Esophagus muscularis mucosa (tissue), 4 donors: ENCODE measurements around the gene ST6GALNAC3. TPM values are rescaled to one million over a fixed set of nuclear protein-coding genes. Genes with fewer than 3 reads are reported as not detected.

ENCODE experiments used
- DNase-seq: peaks from one replicate; pipeline ENCODE4 v3.0.0-alpha.2; 2017; ENCODE audit errors: extremely low spot score
- H3K27ac ChIP-seq, 4 donors: fragments of 200-600 bp; sonication (generic); replicated peaks in 1 of 4; 1 replicate in 3 of 4; 2 replicates in 1 of 4; pipeline ENCODE4 v1.5.1; 2016 to 2019; ENCODE audit warnings: mild to moderate bottlenecking in 1 of 4
- H3K27me3 ChIP-seq, 4 donors: fragments of 200-600 bp; sonication (generic); one replicate each; pipeline versions ENCODE4 v1.5.1 to v1.6.0; 2016 to 2019
- H3K36me3 ChIP-seq, 4 donors: fragments of 200-600 bp; sonication (generic); one replicate each; pipeline ENCODE4 v1.5.1; 2016 to 2019
- H3K4me1 ChIP-seq, 4 donors: fragments of 200-600 bp; sonication (generic); one replicate each; pipeline ENCODE4 v1.5.1; 2016 to 2019
- H3K4me3 ChIP-seq, 4 donors: fragments of 200-600 bp; sonication (generic); 1 replicate in 2 of 4; 2 replicates in 2 of 4; pipeline ENCODE4 v1.5.1; 2016 to 2019; ENCODE audit warnings: mild to moderate bottlenecking in 4 of 4, moderate library complexity in 1 of 4
- H3K9me3 ChIP-seq, 4 donors: fragments of 200-600 bp; sonication (generic); 1 replicate in 3 of 4; 2 replicates in 1 of 4; pipeline ENCODE4 v1.5.1; 2016 to 2019
- CTCF ChIP-seq, 3 experiments: fragments of 200-600 bp in 2 of 3; fragments of 450-650 bp in 1 of 3; sonication (generic) in 2 of 3; IDR thresholded peaks; one replicate each; pipeline ENCODE4 v1.5.1; 2017 to 2019; ENCODE audit warnings: antibody characterized with exemption in 3 of 3, mild to moderate bottlenecking in 2 of 3, moderate library complexity in 1 of 3
- EP300 ChIP-seq: sonication (generic); formaldehyde crosslinking; IDR thresholded peaks from one replicate; pipeline ENCODE4 v1.6.1; 2017; ENCODE audit warnings: antibody characterized with exemption
- POLR2A ChIP-seq: fragments of 450-650 bp; IDR thresholded peaks from one replicate; pipeline ENCODE4 v1.6.1; 2017; ENCODE audit warnings: antibody characterized with exemption, moderate library complexity, mild to moderate bottlenecking, low read depth
- POLR2AphosphoS5 ChIP-seq, 2 donors: sonication (generic); formaldehyde crosslinking; IDR thresholded peaks; one replicate each; pipeline ENCODE4 v1.6.1; 2017; ENCODE audit warnings: antibody characterized with exemption in 2 of 2
- WGBS: methylation state at CpG from one replicate; pipeline ENCODE4 v1.1.5; 2018; 5-methylcytosine and 5-hydroxymethylcytosine counted together
- intact Hi-C: fragments of 100-400 bp; cut with DNase I; formaldehyde crosslinking; loops from one replicate; pipeline ENCODE4 v1.15.1; 2023
- total RNA-seq, 4 donors: library from RNA; depleted of rRNA; stranded (reverse); fragments of >200 nt; gene quantifications; one replicate each; pipeline versions ENCODE4 v1.1.0 to v1.2.1, GENCODE V29; 2016

Gene ST6GALNAC3
- total RNA-seq, 4 donors from 2014 or later: 2.1 to 6.8 (median 4.8) TPM

DNA sequence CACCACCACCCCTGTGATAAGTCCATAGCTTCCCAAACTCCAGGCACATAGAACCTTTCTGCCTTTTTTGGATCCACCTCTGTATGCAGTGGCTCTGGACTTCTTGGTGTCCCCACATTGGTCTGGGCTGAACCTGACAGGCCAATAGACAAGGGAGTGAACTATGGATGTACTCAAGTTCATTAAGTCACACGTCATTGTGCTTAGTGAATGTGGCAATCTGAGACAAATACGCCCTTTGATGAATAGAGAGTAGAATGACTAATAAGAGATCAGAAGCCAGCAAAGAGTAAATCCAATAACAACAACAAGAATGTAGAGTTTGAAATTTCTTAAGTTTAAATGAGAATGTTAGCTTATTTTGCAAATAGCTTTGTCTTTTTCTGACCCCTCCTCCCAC is 114.8 kb downstream of the ST6GALNAC3 start:
- H3K36me3 ChIP-seq: no peaks in the 10 kb centered on the region
- 71% methylated on average over 2 of the region's 2 CpGs for WGBS
- TF ChIP-seq EP300 (no peak), POLR2AphosphoS5 (IDR thresholded peaks at IDR 0.05) (no peak), POLR2A (no peak)

GRCh38 chr1:76190749-76191424 is 116.3 kb downstream of the ST6GALNAC3 start:
- no peaks in the 10 kb centered on the region for H3K36me3 ChIP-seq
- no peaks in the 10 kb centered on the region for H3K27me3 ChIP-seq
- H3K4me1 ChIP-seq: no peaks in the 10 kb centered on the region
- H3K4me3 ChIP-seq: no peak overlapping the region
- TF ChIP-seq POLR2A: no peak
- no peak for TF ChIP-seq EP300
- TF ChIP-seq POLR2AphosphoS5 (IDR thresholded peaks at IDR 0.05): no peak
- H3K9me3 ChIP-seq: no peaks in the 10 kb centered on the region
- intact Hi-C loops: no loop called here
- WGBS: 85% methylated on average over 4 of the region's 4 CpGs
- H3K27ac ChIP-seq: no peak overlapping the region
- no peak for DNase-seq

More for the DNA sequence above, 114.8 kb downstream of the ST6GALNAC3 start:
- intact Hi-C loops: no loop called here
- Histone ChIP-seq H3K4me1 (no peaks in the 10 kb centered on the region), H3K9me3 (no peaks in the 10 kb centered on the region), H3K27ac (no peak overlapping the region), H3K4me3 (no peak overlapping the region), H3K27me3 (no peaks in the 10 kb centered on the region)
- no peak for DNase-seq

- Histone ChIP-seq H3K9me3 (no peaks in the 10 kb centered on the region), H3K4me3 (no peak overlapping the region), H3K4me1 (no peaks in the 10 kb centered on the region), H3K27me3 (no peaks in the 10 kb centered on the region), H3K27ac (no peak overlapping the region), H3K36me3 (no peaks in the 10 kb centered on the region)
- WGBS: 95% methylated on average over 2 of the region's 2 CpGs
- no peak for TF ChIP-seq POLR2AphosphoS5 (IDR thresholded peaks at IDR 0.05)
- intact Hi-C loops: no loop called here
- no peak for DNase-seq
Observed at GRCh38 chr1:76191561-76191960, 117.0 kb downstream of the ST6GALNAC3 start.

GRCh38 chr1:76198452-76198851 is 123.9 kb downstream of the ST6GALNAC3 start:
- H3K4me3 ChIP-seq: no peak overlapping the region
- DNase-seq: no peak
- H3K9me3 ChIP-seq: no peaks in the 10 kb centered on the region
- no peaks in the 10 kb centered on the region for H3K4me1 ChIP-seq
- intact Hi-C loops: no loop called here
- no peaks in the 10 kb centered on the region for H3K36me3 ChIP-seq
- no peaks in the 10 kb centered on the region for H3K27me3 ChIP-seq
- H3K27ac ChIP-seq: no peak overlapping the region
- no peak for TF ChIP-seq POLR2A
- no peak for TF ChIP-seq EP300
- TF ChIP-seq CTCF (IDR thresholded peaks at IDR 0.05): no peak
- TF ChIP-seq POLR2AphosphoS5 (IDR thresholded peaks at IDR 0.05): no peak
- 96% methylated on average over 2 of the region's 2 CpGs for WGBS

- intact Hi-C loops: no loop called here
- Histone ChIP-seq H3K4me3 (no peak overlapping the region), H3K36me3 (no peaks in the 10 kb centered on the region), H3K27ac (no peak overlapping the region), H3K27me3 (no peaks in the 10 kb centered on the region), H3K4me1 (no peaks in the 10 kb centered on the region), H3K9me3 (peaks cover 0 to 6% (median 0%) of the 10 kb centered on the region in 4 donors)
- 93% methylated on average over 2 of the region's 2 CpGs for WGBS
- TF ChIP-seq POLR2A: no peak
- no peak for TF ChIP-seq CTCF (IDR thresholded peaks at IDR 0.05)
- TF ChIP-seq EP300: no peak
- TF ChIP-seq POLR2AphosphoS5 (IDR thresholded peaks at IDR 0.05): no peak
- DNase-seq: no peak
Observed at GRCh38 chr1:76202670-76203069, 128.1 kb downstream of the ST6GALNAC3 start.

DNA sequence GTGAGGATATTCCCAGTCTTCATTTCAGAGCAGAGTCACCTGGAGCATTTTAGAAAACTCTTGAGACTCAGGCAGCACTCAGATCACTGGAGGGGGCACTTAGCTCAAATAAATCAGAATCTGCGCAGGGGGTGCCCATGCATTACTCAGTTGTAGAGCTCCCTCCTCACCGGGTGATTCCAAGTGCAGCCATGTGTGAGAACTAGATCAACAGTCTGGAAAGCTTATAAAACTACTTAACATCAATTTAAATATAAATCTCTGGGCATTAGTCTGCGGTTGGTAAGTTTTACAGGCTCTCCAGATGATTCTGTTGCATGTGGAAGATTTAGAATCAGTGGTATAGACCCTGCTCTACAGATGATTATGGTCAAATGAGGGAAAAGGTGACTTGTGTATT is 128.6 kb downstream of the ST6GALNAC3 start:
- Histone ChIP-seq H3K4me3 (no peak overlapping the region), H3K4me1 (no peaks in the 10 kb centered on the region), H3K27ac (no peak overlapping the region), H3K9me3 (peaks cover 0 to 6% (median 0%) of the 10 kb centered on the region in 4 donors), H3K27me3 (no peaks in the 10 kb centered on the region), H3K36me3 (no peaks in the 10 kb centered on the region)
- WGBS: 82% methylated on average over 3 of the region's 3 CpGs
- no peak for TF ChIP-seq CTCF (IDR thresholded peaks at IDR 0.05)
- no peak for TF ChIP-seq POLR2AphosphoS5 (IDR thresholded peaks at IDR 0.05)
- no peak for TF ChIP-seq EP300
- no peak for TF ChIP-seq POLR2A
- intact Hi-C loops: no loop called here
- no peak for DNase-seq
